SK-N-MC (cell line): ENCODE data around the gene OR9G4.

Source experiments
- EZH2 ChIP-seq: fragments of 200-600 bp; sonication (generic); IDR thresholded peaks from one replicate; pipeline ENCODE4 v1.6.1; 2017; ENCODE audit warnings: antibody characterized with exemption
- POLR2AphosphoS5 ChIP-seq: IDR thresholded peaks from 2 replicates; pipeline ENCODE4 v1.6.1; 2012; ENCODE audit warnings: mild to moderate bottlenecking, low read depth, low read length, borderline replicate concordance

DNA sequence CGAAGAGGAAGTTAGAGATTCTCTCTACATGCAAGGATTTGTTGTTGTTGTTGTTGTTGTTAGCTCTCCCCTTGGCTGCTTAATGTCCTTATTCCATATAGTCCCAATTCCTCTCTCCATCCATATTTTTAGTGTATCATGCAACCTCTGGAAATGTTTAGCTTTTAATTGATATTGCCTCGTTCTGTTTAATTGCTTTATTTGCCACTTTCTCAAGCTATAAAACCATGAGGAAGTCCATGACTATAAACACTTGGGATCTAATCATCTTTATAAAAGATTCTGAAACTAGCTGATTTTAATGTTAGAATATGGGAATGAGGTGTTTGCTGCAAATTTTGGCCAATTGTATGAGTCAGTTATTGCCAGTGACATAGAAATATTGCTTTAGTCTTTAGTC, 55.1 kb downstream of the OR9G4 start:
- no peak for TF ChIP-seq POLR2AphosphoS5
- no peak for TF ChIP-seq EZH2
